Colonic mucosa (tissue), 4 donors: ENCODE measurements around the gene HOXC10. TPM values are rescaled to one million over a fixed set of nuclear protein-coding genes. Genes with fewer than 3 reads are reported as not detected.
A peak's percentile ranks its signal among the peaks of the same experiment; 100 is the strongest.

Source experiments
- DNase-seq: peaks from one replicate; pipeline ENCODE4 v3.0.0-alpha.2; 2020
- H3K27ac ChIP-seq: fragments of 200-600 bp; one replicate; pipeline ENCODE4 v1.8.0; 2021
- H3K27me3 ChIP-seq: fragments of 200-600 bp; one replicate; pipeline ENCODE4 v1.8.0; 2021
- H3K36me3 ChIP-seq: fragments of 200-600 bp; one replicate; pipeline ENCODE4 v1.8.0; 2021
- H3K4me1 ChIP-seq: fragments of 200-600 bp; one replicate; pipeline ENCODE4 v1.8.0; 2021; ENCODE audit warnings: mild to moderate bottlenecking
- H3K4me3 ChIP-seq: fragments of 200-600 bp; one replicate; pipeline ENCODE4 v1.8.0; 2021
- H3K9ac ChIP-seq, 2 donors: one replicate each; pipeline ENCODE4 v1.7.0; 2013; ENCODE audit warnings: control low read depth in 2 of 2, low read depth in 2 of 2, low read length in 2 of 2
- H3K9me3 ChIP-seq: fragments of 200-600 bp; one replicate; pipeline ENCODE4 v1.8.0; 2021
- intact Hi-C: fragments of 100-400 bp; cut with DNase I; formaldehyde crosslinking; loops from one replicate; pipeline ENCODE4 v1.14.1; 2022
- total RNA-seq, 2 donors: library from RNA; stranded (reverse); fragmentation: NEBNext Ultra II Directional in 1 of 2; extraction: Animal tissue kit (Norgen Biotek cat#: 25700) in 1 of 2; gene quantifications; one replicate each; pipeline ENCODE4 v1.2.1, GENCODE V29; 2021
- TF ChIP-seq, protein P1 (sequence below): fragments of 200-600 bp; IDR thresholded peaks from one replicate; pipeline ENCODE4 v1.8.0; 2022; ENCODE audit warnings: antibody characterized with exemption, mild to moderate bottlenecking
- donor health status: healthy.
- donor health status: DM: no; HTN: no; CAD: no.
- donor health status: DM: no; HTN: no; CAD: no.

HOXC10 gene
- total RNA-seq, 2 donors from 2014 or later, result not detected

DNA sequence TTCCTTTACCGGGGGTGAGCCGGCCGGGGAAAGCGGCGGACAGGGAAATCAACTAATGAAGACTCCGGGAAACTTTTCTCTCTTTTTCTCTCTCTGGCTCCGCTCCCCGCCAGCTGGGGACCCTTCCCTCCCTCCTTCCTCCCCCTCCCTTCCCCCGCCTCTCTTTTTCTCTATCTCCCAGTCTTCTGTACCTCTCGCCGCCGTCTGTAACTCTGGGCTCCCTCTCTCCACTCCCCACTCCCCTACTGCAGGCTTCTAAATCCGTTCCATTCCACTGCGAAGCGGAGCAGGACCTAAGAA, 18.9 kb upstream of the HOXC10 start:
- no peaks in the 10 kb centered on the region for H3K36me3 ChIP-seq
- TF ChIP-seq, protein P1, sequence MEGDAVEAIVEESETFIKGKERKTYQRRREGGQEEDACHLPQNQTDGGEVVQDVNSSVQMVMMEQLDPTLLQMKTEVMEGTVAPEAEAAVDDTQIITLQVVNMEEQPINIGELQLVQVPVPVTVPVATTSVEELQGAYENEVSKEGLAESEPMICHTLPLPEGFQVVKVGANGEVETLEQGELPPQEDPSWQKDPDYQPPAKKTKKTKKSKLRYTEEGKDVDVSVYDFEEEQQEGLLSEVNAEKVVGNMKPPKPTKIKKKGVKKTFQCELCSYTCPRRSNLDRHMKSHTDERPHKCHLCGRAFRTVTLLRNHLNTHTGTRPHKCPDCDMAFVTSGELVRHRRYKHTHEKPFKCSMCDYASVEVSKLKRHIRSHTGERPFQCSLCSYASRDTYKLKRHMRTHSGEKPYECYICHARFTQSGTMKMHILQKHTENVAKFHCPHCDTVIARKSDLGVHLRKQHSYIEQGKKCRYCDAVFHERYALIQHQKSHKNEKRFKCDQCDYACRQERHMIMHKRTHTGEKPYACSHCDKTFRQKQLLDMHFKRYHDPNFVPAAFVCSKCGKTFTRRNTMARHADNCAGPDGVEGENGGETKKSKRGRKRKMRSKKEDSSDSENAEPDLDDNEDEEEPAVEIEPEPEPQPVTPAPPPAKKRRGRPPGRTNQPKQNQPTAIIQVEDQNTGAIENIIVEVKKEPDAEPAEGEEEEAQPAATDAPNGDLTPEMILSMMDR, result no peak
- H3K4me3 ChIP-seq, result no peak overlapping the region
- H3K27me3 ChIP-seq, result peaks cover 100% of the 10 kb centered on the region
- peak overlapping the region in 1 of 2 donors; percentile 17 for H3K9ac ChIP-seq
- no peaks in the 10 kb centered on the region for H3K9me3 ChIP-seq
- no peaks in the 10 kb centered on the region for H3K4me1 ChIP-seq
- H3K27ac ChIP-seq, result no peak overlapping the region
- intact Hi-C loops, result no loop called here
- DNase-seq, result no peak

DNA sequence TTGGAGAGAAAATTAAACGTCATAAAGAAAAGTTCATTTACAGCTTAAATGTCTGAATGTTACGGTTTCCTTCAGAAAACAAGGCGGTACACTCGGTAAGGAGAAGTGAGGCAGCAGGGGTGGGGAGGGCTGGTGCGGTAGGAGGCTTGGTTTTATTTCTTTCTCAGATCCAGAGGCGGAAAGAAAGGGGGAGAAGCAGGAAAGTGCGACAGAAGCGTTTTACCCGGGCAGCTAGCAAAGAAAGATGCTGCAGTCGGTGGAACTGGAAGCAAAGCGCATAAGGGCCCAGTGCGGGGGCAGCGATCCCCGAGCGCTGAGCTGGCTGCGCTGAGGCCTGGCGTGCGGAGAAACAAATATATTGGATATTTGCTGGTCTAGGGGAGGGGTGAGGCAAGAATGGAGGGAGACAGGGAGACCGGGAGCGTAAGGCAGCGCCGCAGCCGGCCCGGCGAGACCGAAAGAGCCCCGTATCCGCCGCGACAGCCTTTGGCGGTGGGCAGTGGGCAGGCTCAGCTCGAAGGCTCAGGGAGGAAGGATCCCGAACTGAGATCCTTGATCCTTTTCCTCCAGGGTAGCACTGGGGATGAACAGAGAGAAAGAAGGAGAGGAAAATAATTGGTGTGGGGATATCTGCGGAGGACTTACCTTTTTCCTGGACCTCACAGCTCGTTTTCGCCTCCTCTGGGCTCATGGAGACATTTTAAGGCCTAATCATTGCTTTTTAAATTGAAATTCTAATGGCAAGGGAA, 18.4 kb upstream of the HOXC10 start:
- Histone ChIP-seq H3K4me3 (no peak overlapping the region), H3K27me3 (peaks cover 100% of the 10 kb centered on the region), H3K4me1 (no peaks in the 10 kb centered on the region), H3K9me3 (no peaks in the 10 kb centered on the region), H3K9ac (peak overlapping the region in 1 of 2 donors; percentile 17), H3K36me3 (no peaks in the 10 kb centered on the region), H3K27ac (no peak overlapping the region)
- intact Hi-C loops, result no loop called here
- TF ChIP-seq, protein P1, result no peak
- no peak for DNase-seq

DNA sequence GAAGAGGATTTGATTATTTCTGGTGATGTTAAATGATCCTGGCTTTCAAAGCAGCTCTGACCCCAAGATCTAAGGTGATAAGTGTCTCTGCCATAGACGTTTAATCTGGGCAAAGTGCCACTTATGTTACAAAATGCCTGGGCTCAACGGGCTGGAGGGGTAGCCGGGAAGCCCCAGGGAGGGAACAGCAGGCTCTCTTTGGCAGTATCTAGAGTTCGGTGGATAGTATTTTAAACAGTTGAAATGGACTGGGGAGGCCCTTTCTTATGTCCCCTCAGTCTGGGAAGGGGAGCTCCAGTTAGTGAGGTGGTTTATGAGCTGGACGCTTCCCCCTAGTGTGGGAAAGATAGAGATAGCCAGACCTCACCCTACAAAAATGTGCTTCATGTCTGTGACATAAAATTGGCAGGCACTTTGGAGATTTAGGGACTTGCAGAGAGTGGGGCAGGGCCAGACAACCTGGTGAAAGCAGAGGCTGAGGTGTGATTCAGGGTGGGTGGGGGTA, 17.5 kb upstream of the HOXC10 start:
- no peak for DNase-seq
- H3K9me3 ChIP-seq, result no peaks in the 10 kb centered on the region
- no peaks in the 10 kb centered on the region for H3K36me3 ChIP-seq
- H3K4me1 ChIP-seq, result no peaks in the 10 kb centered on the region
- no peak overlapping the region for H3K27ac ChIP-seq
- TF ChIP-seq, protein P1, result no peak
- peaks cover 100% of the 10 kb centered on the region for H3K27me3 ChIP-seq
- no peak overlapping the region for H3K4me3 ChIP-seq
- intact Hi-C loops, result no loop called here
- no peak overlapping the region for H3K9ac ChIP-seq

DNA sequence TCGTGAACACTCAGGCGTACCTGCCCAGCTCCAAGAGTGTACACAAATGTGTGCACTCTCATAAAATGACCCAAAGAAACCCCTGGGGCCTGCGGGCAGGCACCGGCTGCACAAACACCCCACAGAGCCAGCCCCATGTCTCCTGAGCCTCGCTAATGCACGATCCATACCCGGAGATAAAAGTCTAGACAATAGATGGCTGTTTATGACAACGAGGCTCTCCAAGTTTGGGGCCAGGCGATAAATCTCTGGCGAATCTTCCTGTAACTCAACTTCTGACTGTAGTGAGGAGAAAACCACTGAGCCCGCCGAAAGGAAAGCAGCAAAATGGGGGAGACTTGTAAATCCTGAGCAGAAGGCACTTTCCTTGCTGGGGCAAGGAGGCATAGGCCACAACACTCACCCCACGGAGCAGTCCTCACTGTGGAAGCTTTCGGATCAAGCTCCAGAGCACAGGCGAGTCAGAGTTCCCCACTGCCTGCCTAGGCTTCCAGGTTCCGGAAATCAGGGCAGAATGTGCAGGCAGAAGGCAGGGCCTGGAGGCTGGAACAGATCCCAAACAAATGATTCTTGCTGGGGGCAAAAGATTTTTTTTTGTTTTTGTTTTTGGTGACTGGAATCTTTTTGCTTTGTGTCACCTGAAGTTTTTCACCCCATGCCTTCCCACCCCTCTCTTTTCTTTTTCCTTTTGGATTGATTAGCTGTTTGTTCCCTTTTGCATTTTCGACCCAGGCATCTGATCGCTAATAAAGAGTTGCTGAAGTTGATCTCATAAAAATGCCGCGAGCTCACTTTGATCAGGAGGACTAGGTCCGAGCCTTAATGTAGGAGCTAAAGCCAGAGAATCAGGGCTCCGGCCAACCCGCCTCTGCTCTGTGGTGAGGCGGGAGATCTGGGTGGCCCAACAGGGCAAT, 16.5 kb upstream of the HOXC10 start:
- TF ChIP-seq, protein P1, result no peak
- Histone ChIP-seq H3K9me3 (no peaks in the 10 kb centered on the region), H3K27ac (no peak overlapping the region), H3K36me3 (no peaks in the 10 kb centered on the region), H3K9ac (no peak overlapping the region), H3K4me3 (no peak overlapping the region), H3K27me3 (peaks cover 100% of the 10 kb centered on the region), H3K4me1 (no peaks in the 10 kb centered on the region)
- intact Hi-C loops, result no loop called here
- no peak for DNase-seq

DNA sequence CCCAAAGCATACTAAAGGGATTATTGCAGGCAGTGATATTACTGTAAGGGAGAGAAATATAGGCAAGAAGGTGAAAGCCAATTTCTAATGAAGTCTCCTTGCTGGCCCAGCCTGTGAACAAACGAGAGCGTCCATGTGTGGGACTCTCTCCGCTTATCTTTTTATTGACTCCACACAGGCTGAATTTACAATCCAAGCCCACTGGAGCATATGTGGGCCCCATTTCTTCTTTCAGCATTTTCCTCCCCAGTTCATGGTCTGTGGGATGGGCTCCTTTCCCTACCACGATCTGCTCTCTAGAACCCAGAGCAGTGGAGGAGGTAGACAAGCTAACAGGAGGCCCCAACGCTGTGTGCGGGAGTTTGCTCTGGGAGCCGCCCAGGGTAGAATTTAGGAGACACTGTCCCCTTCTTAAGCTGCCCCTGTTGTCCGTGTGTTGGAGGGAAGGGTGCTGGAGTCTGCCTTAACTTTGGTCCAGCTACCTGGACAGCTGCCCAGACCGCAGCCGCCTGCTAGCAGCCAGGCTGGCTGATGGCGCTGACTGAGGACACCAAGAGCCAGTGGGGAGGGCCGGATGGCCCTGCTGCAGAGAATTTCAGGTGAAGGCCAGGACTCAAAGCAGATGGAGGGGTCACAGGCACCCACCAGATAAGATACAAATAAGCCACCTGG, 15.2 kb upstream of the HOXC10 start:
- no peak overlapping the region for H3K4me3 ChIP-seq
- no peak overlapping the region for H3K9ac ChIP-seq
- H3K36me3 ChIP-seq, result no peaks in the 10 kb centered on the region
- H3K27ac ChIP-seq, result no peak overlapping the region
- H3K27me3 ChIP-seq, result peaks cover 99% of the 10 kb centered on the region
- TF ChIP-seq, protein P1, result no peak
- intact Hi-C loops, result no loop called here
- DNase-seq, result no peak
- no peaks in the 10 kb centered on the region for H3K9me3 ChIP-seq
- no peaks in the 10 kb centered on the region for H3K4me1 ChIP-seq
